Neural progenitor cell (in vitro differentiated cells): ENCODE results near the gene PHF13.

ENCODE experiments used
- EZH2 ChIP-seq: fragments of 200-600 bp; sonication (generic); IDR thresholded peaks from 2 replicates; pipeline ENCODE4 v1.6.1; 2017; ENCODE audit warnings: antibody characterized with exemption, mild to moderate bottlenecking, moderate library complexity
- EZH2phosphoT487 ChIP-seq: fragments of 200-600 bp; sonication (generic); IDR thresholded peaks from 2 replicates; pipeline ENCODE4 v1.6.1; 2017; ENCODE audit warnings: antibody characterized with exemption
- TF ChIP-seq, protein P1 (sequence below): fragments of 200-600 bp; sonication (generic); IDR thresholded peaks from 2 replicates; pipeline ENCODE4 v1.5.1; 2017; ENCODE audit warnings: antibody characterized with exemption, mild to moderate bottlenecking

DNA sequence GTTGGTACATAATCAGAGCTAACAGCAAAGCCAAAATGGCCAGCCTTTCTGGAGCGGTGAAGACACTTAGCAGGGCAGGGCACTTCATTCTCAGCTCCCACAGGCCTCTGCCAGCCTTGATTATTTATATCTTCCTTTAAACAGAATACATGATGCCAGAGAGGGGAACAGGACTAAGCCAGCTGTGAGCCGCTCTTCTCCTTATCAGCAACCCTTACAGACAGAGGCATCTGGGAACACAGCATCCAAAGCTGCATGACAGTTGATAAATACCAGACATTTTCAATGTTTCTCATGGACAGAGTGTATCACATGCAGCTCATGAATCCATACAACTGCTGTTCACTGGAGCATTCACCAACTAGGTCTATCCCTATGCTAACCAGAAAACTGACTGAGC, 59.0 kb downstream of the PHF13 start:
- TF ChIP-seq, protein P1, sequence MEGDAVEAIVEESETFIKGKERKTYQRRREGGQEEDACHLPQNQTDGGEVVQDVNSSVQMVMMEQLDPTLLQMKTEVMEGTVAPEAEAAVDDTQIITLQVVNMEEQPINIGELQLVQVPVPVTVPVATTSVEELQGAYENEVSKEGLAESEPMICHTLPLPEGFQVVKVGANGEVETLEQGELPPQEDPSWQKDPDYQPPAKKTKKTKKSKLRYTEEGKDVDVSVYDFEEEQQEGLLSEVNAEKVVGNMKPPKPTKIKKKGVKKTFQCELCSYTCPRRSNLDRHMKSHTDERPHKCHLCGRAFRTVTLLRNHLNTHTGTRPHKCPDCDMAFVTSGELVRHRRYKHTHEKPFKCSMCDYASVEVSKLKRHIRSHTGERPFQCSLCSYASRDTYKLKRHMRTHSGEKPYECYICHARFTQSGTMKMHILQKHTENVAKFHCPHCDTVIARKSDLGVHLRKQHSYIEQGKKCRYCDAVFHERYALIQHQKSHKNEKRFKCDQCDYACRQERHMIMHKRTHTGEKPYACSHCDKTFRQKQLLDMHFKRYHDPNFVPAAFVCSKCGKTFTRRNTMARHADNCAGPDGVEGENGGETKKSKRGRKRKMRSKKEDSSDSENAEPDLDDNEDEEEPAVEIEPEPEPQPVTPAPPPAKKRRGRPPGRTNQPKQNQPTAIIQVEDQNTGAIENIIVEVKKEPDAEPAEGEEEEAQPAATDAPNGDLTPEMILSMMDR = no peak
- TF ChIP-seq EZH2 (no peak), EZH2phosphoT487 (no peak)
